T47D (cell line): ENCODE measurements around the gene MCF2L2.
"Not testable (repeated sequence)": the region's sequence is repeated elsewhere in the genome, so short reads cannot be mapped to it uniquely, and the experiment has no call there.

ENCODE experiments used
- DNase-seq, 2 experiments: peaks; one replicate each; pipeline versions ENCODE4 v3.0.0 to v3.0.0-alpha.2; 2011 to 2012; ENCODE audit warnings: low read depth in 1 of 2, low spot score in 1 of 2
- JUND ChIP-seq: IDR thresholded peaks from 2 replicates; pipeline ENCODE4 v1.6.1; 2012; ENCODE audit warnings: low read depth
- in situ Hi-C: cut with HindIII; loops from 2 replicates; pipeline ENCODE4 v1.10.0; 2016; ENCODE audit warnings: low sequenced_read_pairs, low pct_unique_long_range_greater_than_20kb

MCF2L2 gene

GRCh38 chr3:183386651-183387050 is 41.8 kb downstream of the MCF2L2 start:
- no peak for DNase-seq
- no peak for TF ChIP-seq JUND
- in situ Hi-C loops = no loop called here

- no peak for TF ChIP-seq JUND
- in situ Hi-C loops = no loop called here
- DNase-seq = peak; percentile 67 to 88
Measured at GRCh38 chr3:183385698-183386613, 42.5 kb downstream of the MCF2L2 start.

GRCh38 chr3:183381673-183382072 is 46.7 kb downstream of the MCF2L2 start:
- DNase-seq = no peak
- 0 out of 2 replicates have a peak, but pooled peaks have one; percentile 8 for TF ChIP-seq JUND
- in situ Hi-C loops = no loop called here

GRCh38 chr3:183381179-183381578 is 47.2 kb downstream of the MCF2L2 start:
- peak; percentile 93 for TF ChIP-seq JUND
- DNase-seq = peak; percentile 35 to 74
- in situ Hi-C loops = no loop called here

- TF ChIP-seq JUND = no peak
- DNase-seq = peak in 1 of 2 experiments; percentile 57
- in situ Hi-C loops = no loop called here
Measured at GRCh38 chr3:183378951-183379350, 49.5 kb downstream of the MCF2L2 start.

GRCh38 chr3:183378545-183378944 is 49.9 kb downstream of the MCF2L2 start:
- in situ Hi-C loops = no loop called here
- no peak for DNase-seq
- no peak for TF ChIP-seq JUND

GRCh38 chr3:183378008-183378407 is 50.4 kb downstream of the MCF2L2 start:
- TF ChIP-seq JUND = no peak
- in situ Hi-C loops = no loop called here
- no peak for DNase-seq

GRCh38 chr3:183377307-183377959 is 51.0 kb downstream of the MCF2L2 start:
- in situ Hi-C loops = no loop called here
- no peak for TF ChIP-seq JUND
- no peak for DNase-seq

GRCh38 chr3:183375787-183376186 is 52.6 kb downstream of the MCF2L2 start:
- in situ Hi-C loops = no loop called here
- 0 out of 2 replicates have a peak, but pooled peaks have one; percentile 13 for TF ChIP-seq JUND
- peak in 1 of 2 experiments; percentile 53 for DNase-seq

- in situ Hi-C loops = no loop called here
- no peak for TF ChIP-seq JUND
- DNase-seq = no peak
Measured at GRCh38 chr3:183375337-183375736, 53.1 kb downstream of the MCF2L2 start.

GRCh38 chr3:183372911-183373310 is 55.5 kb downstream of the MCF2L2 start:
- DNase-seq = no peak
- in situ Hi-C loops = no loop called here
- TF ChIP-seq JUND = no peak

- DNase-seq, in situ Hi-C loops: not testable (repeated sequence)
Measured at GRCh38 chr3:183371600-183371968, 56.8 kb downstream of the MCF2L2 start.

- DNase-seq = no peak
- in situ Hi-C loops = no loop called here
- no peak for TF ChIP-seq JUND
Measured at GRCh38 chr3:183370391-183370790, 58.0 kb downstream of the MCF2L2 start.
